ENCODE data around the gene ZNF493.

ZNF493 gene

GRCh38 chr19:21432590-21432989 lies 35.7 kb downstream of the ZNF493 start:
- Histone ChIP-seq H2AFZ (ENCODE audit: low read length) (no peak overlapping the region), H3K9me2 (replicated peaks; ENCODE audit: insufficient read depth, low read length) (no peaks in the 10 kb centered on the region), H3K27me3 (replicated peaks; ENCODE audit: insufficient read depth, low read length) (no peaks in the 10 kb centered on the region), H3K4me1 (ENCODE audit: low read length) (no peaks in the 10 kb centered on the region), H3K9ac (ENCODE audit: low read length) (no peak overlapping the region), H3K27ac (ENCODE audit: low read length) (no peak overlapping the region), H4K20me1 (ENCODE audit: insufficient read depth, low read length) (no peaks in the 10 kb centered on the region), H3K4me2 (ENCODE audit: low read depth, low read length) (no peak overlapping the region), H3K36me3 (replicated peaks; ENCODE audit: insufficient read depth, low read length) (no peaks in the 10 kb centered on the region), H3K4me3 (ENCODE audit: low read length) (no peak overlapping the region), H3F3A (ENCODE audit: insufficient read depth, low read length) (no peaks in the 10 kb centered on the region), H3K79me2 (ENCODE audit: low read length) (no peaks in the 10 kb centered on the region), H3K9me3 (replicated peaks; ENCODE audit: insufficient read depth, low read length) (no peaks in the 10 kb centered on the region)
- no peak for DNase-seq
- TF ChIP-seq EZH2 (optimal IDR thresholded peaks at IDR 0.05; ENCODE audit: low read depth, low read length) (no peak), EZH2phosphoT487 (IDR thresholded peaks at IDR 0.05; ENCODE audit: low read length) (no peak), CTCF (IDR thresholded peaks at IDR 0.05; ENCODE audit: low read length) (no peak)

GRCh38 chr19:21434516-21434915 lies 37.6 kb downstream of the ZNF493 start:
- Histone ChIP-seq H4K20me1 (ENCODE audit: insufficient read depth, low read length) (no peaks in the 10 kb centered on the region), H2AFZ (ENCODE audit: low read length) (no peak overlapping the region), H3K4me2 (ENCODE audit: low read depth, low read length) (no peak overlapping the region), H3K4me1 (ENCODE audit: low read length) (no peaks in the 10 kb centered on the region), H3K79me2 (ENCODE audit: low read length) (no peaks in the 10 kb centered on the region), H3K27me3 (replicated peaks; ENCODE audit: insufficient read depth, low read length) (no peaks in the 10 kb centered on the region), H3F3A (ENCODE audit: insufficient read depth, low read length) (no peaks in the 10 kb centered on the region), H3K27ac (ENCODE audit: low read length) (no peak overlapping the region), H3K9ac (ENCODE audit: low read length) (no peak overlapping the region), H3K36me3 (replicated peaks; ENCODE audit: insufficient read depth, low read length) (no peaks in the 10 kb centered on the region), H3K9me2 (replicated peaks; ENCODE audit: insufficient read depth, low read length) (no peaks in the 10 kb centered on the region), H3K9me3 (replicated peaks; ENCODE audit: insufficient read depth, low read length) (no peaks in the 10 kb centered on the region), H3K4me3 (ENCODE audit: low read length) (no peak overlapping the region)
- no peak for DNase-seq
- TF ChIP-seq CTCF (IDR thresholded peaks at IDR 0.05; ENCODE audit: low read length) = no peak
- TF ChIP-seq EZH2 (optimal IDR thresholded peaks at IDR 0.05; ENCODE audit: low read depth, low read length) = no peak
- no peak for TF ChIP-seq EZH2phosphoT487 (IDR thresholded peaks at IDR 0.05; ENCODE audit: low read length)

GRCh38 chr19:21434967-21435544 lies 38.1 kb downstream of the ZNF493 start:
- Histone ChIP-seq H4K20me1 (ENCODE audit: insufficient read depth, low read length) (no peaks in the 10 kb centered on the region), H2AFZ (ENCODE audit: low read length) (no peak overlapping the region), H3K4me1 (ENCODE audit: low read length) (no peaks in the 10 kb centered on the region), H3K9me2 (replicated peaks; ENCODE audit: insufficient read depth, low read length) (no peaks in the 10 kb centered on the region), H3K27me3 (replicated peaks; ENCODE audit: insufficient read depth, low read length) (no peaks in the 10 kb centered on the region), H3K79me2 (ENCODE audit: low read length) (no peaks in the 10 kb centered on the region), H3K9ac (ENCODE audit: low read length) (no peak overlapping the region), H3K4me3 (ENCODE audit: low read length) (no peak overlapping the region), H3K27ac (ENCODE audit: low read length) (no peak overlapping the region), H3K9me3 (replicated peaks; ENCODE audit: insufficient read depth, low read length) (no peaks in the 10 kb centered on the region), H3F3A (ENCODE audit: insufficient read depth, low read length) (no peaks in the 10 kb centered on the region), H3K4me2 (ENCODE audit: low read depth, low read length) (no peak overlapping the region), H3K36me3 (replicated peaks; ENCODE audit: insufficient read depth, low read length) (no peaks in the 10 kb centered on the region)
- TF ChIP-seq EZH2phosphoT487 (IDR thresholded peaks at IDR 0.05; ENCODE audit: low read length) (no peak), CTCF (IDR thresholded peaks at IDR 0.05; ENCODE audit: low read length) (no peak), EZH2 (optimal IDR thresholded peaks at IDR 0.05; ENCODE audit: low read depth, low read length) (no peak)
- no peak for DNase-seq
